PC-9 (cell line): ENCODE results near the gene SPRR1A. TPM values are rescaled to one million over a fixed set of nuclear protein-coding genes. Genes with fewer than 3 reads are reported as not detected.

Source experiments
- BruUV-seq: library from RNA; stranded (reverse); fragments of 400-500 nt; replicated peaks from 2 replicates; lab custom pipeline; 2021; lab: Mats Ljungman, UMichigan
- CTCF ChIA-PET: fragments of 300-600 bp; sonication (Branson Sonifier 250); formaldehyde crosslinking; loops from one replicate; lab custom pipeline; 2022; ENCODE audit warnings: antibody characterized with exemption; lab: Charles Lee
- POLR2A ChIA-PET: fragments of 300-600 bp; sonication (Branson Sonifier 250); formaldehyde crosslinking; loops from one replicate; lab custom pipeline; 2022; ENCODE audit warnings: antibody characterized with exemption; ENCODE audit not compliant: unreplicated experiment; lab: Charles Lee
- DNase-seq, 2 experiments: peaks; one replicate each; pipeline versions ENCODE4 v3.0.0 to v3.0.0-alpha.2; 2015 to 2022; ENCODE audit warnings: mixed read lengths in 1 of 2
- H2AFZ ChIP-seq: fragments of 200-600 bp; sonication (generic); 2 replicates; pipeline ENCODE4 v1.8.1; 2017; ENCODE audit warnings: antibody characterized with exemption
- H3F3A ChIP-seq: fragments of 200-600 bp; sonication (generic); 2 replicates; pipeline ENCODE4 v1.8.1; 2017; ENCODE audit warnings: antibody characterized with exemption, mild to moderate bottlenecking, low read depth; ENCODE audit not compliant: insufficient read depth
- H3K27ac ChIP-seq: fragments of 200-600 bp; sonication (generic); 2 replicates; pipeline ENCODE4 v1.6.1; 2016; ENCODE audit warnings: mixed run types
- H3K27me3 ChIP-seq: fragments of 200-600 bp; sonication (generic); 2 replicates; pipeline ENCODE4 v1.6.1; 2016; ENCODE audit warnings: low read depth, mixed run types; ENCODE audit not compliant: insufficient read depth
- H3K36me3 ChIP-seq: fragments of 200-600 bp; sonication (generic); 2 replicates; pipeline ENCODE4 v1.6.1; 2016; ENCODE audit warnings: low read depth, mixed run types
- H3K4me1 ChIP-seq: fragments of 200-600 bp; sonication (generic); replicated peaks from 2 replicates; pipeline ENCODE4 v1.6.1; 2016; ENCODE audit warnings: mixed run types; ENCODE audit not compliant: insufficient read depth
- H3K4me2 ChIP-seq: fragments of 200-600 bp; sonication (generic); 2 replicates; pipeline ENCODE4 v1.6.1; 2017; ENCODE audit warnings: mixed run types
- H3K4me3 ChIP-seq: fragments of 200-600 bp; sonication (generic); 2 replicates; pipeline ENCODE4 v1.6.1; 2016; ENCODE audit warnings: mixed run types
- H3K79me2 ChIP-seq: fragments of 200-600 bp; sonication (generic); 2 replicates; pipeline ENCODE4 v1.6.1; 2017; ENCODE audit warnings: low read depth, mixed run types
- H3K9me2 ChIP-seq: fragments of 200-600 bp; sonication (generic); 2 replicates; pipeline ENCODE4 v1.8.1; 2017; ENCODE audit warnings: mild to moderate bottlenecking; ENCODE audit not compliant: insufficient read depth
- H3K9me3 ChIP-seq: fragments of 200-600 bp; sonication (generic); 2 replicates; pipeline ENCODE4 v1.8.1; 2016; ENCODE audit warnings: low read depth; ENCODE audit not compliant: insufficient read depth
- H4K20me1 ChIP-seq: fragments of 200-600 bp; sonication (generic); 2 replicates; pipeline ENCODE4 v1.8.1; 2017; ENCODE audit not compliant: insufficient read depth
- CTCF ChIP-seq: fragments of 200-600 bp; sonication (generic); conservative IDR thresholded peaks from 2 replicates; pipeline ENCODE4 v1.6.1; 2017; ENCODE audit warnings: mixed run types, antibody characterized with exemption, mild to moderate bottlenecking, moderate library complexity
- EZH2 ChIP-seq: fragments of 200-600 bp; sonication (generic); IDR thresholded peaks from 2 replicates; pipeline ENCODE4 v1.8.0; 2017; ENCODE audit warnings: antibody characterized with exemption, low read depth
- intact Hi-C: fragments of 100-400 bp; cut with micrococcal nuclease; formaldehyde crosslinking; loops from one replicate; pipeline ENCODE4 v1.10.0; 2022; ENCODE audit not compliant: unreplicated experiment
- total RNA-seq: library from RNA; stranded (reverse); gene quantifications from 2 replicates; pipeline ENCODE4 v1.2.3, GENCODE V29; 2021

SPRR1A gene
- total RNA-seq, 1 experiment from 2014 or later = not detected

DNA sequence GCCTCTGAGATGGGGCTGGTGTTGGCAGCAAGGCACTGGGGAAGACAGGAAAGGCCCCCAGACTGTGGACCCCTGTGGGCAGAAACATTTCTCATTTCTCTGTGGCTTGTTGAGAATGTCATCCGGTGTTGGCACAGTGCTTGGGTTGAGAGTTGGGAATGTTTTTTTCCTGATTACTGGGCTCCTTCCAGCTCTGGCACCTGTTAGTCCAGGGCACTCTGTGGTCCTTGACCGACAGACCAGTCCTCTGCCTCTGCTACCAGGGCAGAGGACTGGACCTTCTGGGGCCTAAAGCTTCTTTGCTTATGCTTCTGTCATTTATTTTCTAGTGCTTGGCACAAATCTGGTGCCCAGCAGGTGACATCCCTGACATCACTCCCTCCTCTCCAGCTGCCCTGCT is 41.7 kb upstream of the SPRR1A start:
- ChIA-PET POLR2A (no interaction called here), CTCF (no interaction called here)
- H3K4me1 ChIP-seq = no peaks in the 10 kb centered on the region
- intact Hi-C loops = no loop called here
- no peaks in the 10 kb centered on the region for H3K79me2 ChIP-seq
- H2AFZ ChIP-seq = no peak overlapping the region
- no peak for TF ChIP-seq CTCF
- TF ChIP-seq EZH2 = no peak
- no peak overlapping the region for H3K4me2 ChIP-seq
- no peaks in the 10 kb centered on the region for H3F3A ChIP-seq
- H3K9me3 ChIP-seq = no peaks in the 10 kb centered on the region
- no peaks in the 10 kb centered on the region for H3K36me3 ChIP-seq
- no peak overlapping the region for H3K27ac ChIP-seq
- no peaks in the 10 kb centered on the region for H4K20me1 ChIP-seq
- no peaks in the 10 kb centered on the region for H3K27me3 ChIP-seq
- H3K4me3 ChIP-seq = no peak overlapping the region
- no peak for DNase-seq
- no peaks in the 10 kb centered on the region for H3K9me2 ChIP-seq
- BruUV-seq = no TSS peak

GRCh38 chr1:152946248-152946647 is 37.6 kb upstream of the SPRR1A start:
- H3K27ac ChIP-seq = no peak overlapping the region
- BruUV-seq = no TSS peak
- no peaks in the 10 kb centered on the region for H3F3A ChIP-seq
- H3K4me1 ChIP-seq = no peaks in the 10 kb centered on the region
- no peak overlapping the region for H3K4me3 ChIP-seq
- no peaks in the 10 kb centered on the region for H3K9me2 ChIP-seq
- H3K27me3 ChIP-seq = no peaks in the 10 kb centered on the region
- no peak overlapping the region for H2AFZ ChIP-seq
- H3K4me2 ChIP-seq = no peak overlapping the region
- H3K36me3 ChIP-seq = no peaks in the 10 kb centered on the region
- no peak for DNase-seq
- no peaks in the 10 kb centered on the region for H4K20me1 ChIP-seq
- no peaks in the 10 kb centered on the region for H3K79me2 ChIP-seq
- intact Hi-C loops = no loop called here
- H3K9me3 ChIP-seq = no peaks in the 10 kb centered on the region
- TF ChIP-seq CTCF (no peak), EZH2 (no peak)
- ChIA-PET POLR2A (no interaction called here), CTCF (no interaction called here)

- BruUV-seq = no TSS peak
- H3K27ac ChIP-seq = no peak within 1 kb of the TSS
- no peak for DNase-seq
- H4K20me1 ChIP-seq = no peaks in the 10 kb centered on the region
- H3K9me3 ChIP-seq = no peaks in the 10 kb centered on the region
- ChIA-PET CTCF (no interaction called here), POLR2A (interaction anchor here (0.6 kb wide), 1 partner anchor 619 kb away, joined by 4 read pairs; no protein-coding TSS in a partner anchor)
- peaks cover 1% of the 10 kb centered on the region; the same call in 1 of the 2 replicates for H3K4me1 ChIP-seq
- H3K79me2 ChIP-seq = no peaks in the 10 kb centered on the region
- H3K27me3 ChIP-seq = no peaks in the 10 kb centered on the region
- no peaks in the 10 kb centered on the region for H3F3A ChIP-seq
- no peaks in the 10 kb centered on the region for H3K36me3 ChIP-seq
- no peaks in the 10 kb centered on the region for H3K9me2 ChIP-seq
- TF ChIP-seq CTCF (no peak), EZH2 (no peak)
- H2AFZ ChIP-seq = no peak within 1 kb of the TSS
- intact Hi-C loops = no loop called here
- no peak within 1 kb of the TSS for H3K4me3 ChIP-seq
- H3K4me2 ChIP-seq = no peak within 1 kb of the TSS
Observed at GRCh38 chr1:152946651-152947256, 37.1 kb upstream of the SPRR1A start, which contains the start of gene SPRR5. TSS of gene SPRR5 (plus strand) at chr1:152947206. CDS start at chr1:152948555, 1,349 bp downstream.
